SK-N-SH (cell line): ENCODE data around the gene SHISA8. TPM values are rescaled to one million over a fixed set of nuclear protein-coding genes. Genes with fewer than 3 reads are reported as not detected.

Experiments
- CTCF ChIA-PET: fragments of 300-600, 350-600 bp; formaldehyde crosslinking; extraction: SDS; loops from one replicate; lab custom pipeline; 2021; lab: Yijun Ruan, JAX
- POLR2A ChIA-PET: fragments of 350-600 bp; sonication (Branson Sonifier 250); formaldehyde crosslinking; extraction: SDS; loops from one replicate; lab custom pipeline; 2020; ENCODE audit warnings: antibody characterized with exemption, inconsistent platforms; lab: Yijun Ruan, JAX
- DNase-seq: peaks from one replicate; pipeline ENCODE4 v3.0.0; 2012
- H2AFZ ChIP-seq: fragments of 200-600 bp; sonication (generic); 2 replicates; pipeline ENCODE4 v1.8.1; 2016; ENCODE audit warnings: antibody characterized with exemption, mild to moderate bottlenecking, low read depth
- H3F3A ChIP-seq: fragments of 200-600 bp; sonication (generic); replicated peaks from 2 replicates; pipeline ENCODE3; 2016; ENCODE audit warnings: antibody characterized with exemption, mild to moderate bottlenecking; ENCODE audit not compliant: insufficient read depth
- H3K27ac ChIP-seq, 2 experiments: fragments of 200-500 bp in 1 of 2; fragments of 200-600 bp in 1 of 2; sonication (Bioruptor generic) in 1 of 2; sonication (generic), shearing (Covaris generic) in 1 of 2; 2 replicates each; pipeline versions ENCODE4 v1.5.1 to v1.6.1; 2014 to 2016; ENCODE audit warnings: low read depth in 2 of 2, inconsistent platforms in 1 of 2, low read length in 1 of 2, mild to moderate bottlenecking in 1 of 2, mixed read lengths in 1 of 2
- H3K27me3 ChIP-seq: fragments of 200-600 bp; sonication (generic), shearing (Covaris generic); 2 replicates; pipeline ENCODE4 v1.6.1; 2016; ENCODE audit warnings: mixed run types; ENCODE audit not compliant: insufficient read depth
- H3K36me3 ChIP-seq, 2 experiments: fragments of 200-500 bp in 1 of 2; fragments of 200-600 bp in 1 of 2; sonication (Bioruptor generic) in 1 of 2; sonication (generic) in 1 of 2; replicated peaks in 1 of 2; 2 replicates each; pipeline versions ENCODE3 to v1.5.1; 2014 to 2016; ENCODE audit warnings: low read length in 1 of 2, mild to moderate bottlenecking in 1 of 2; ENCODE audit not compliant: insufficient read depth in 2 of 2, control insufficient read depth in 1 of 2
- H3K4me1 ChIP-seq, 2 experiments: fragments of 200-500 bp in 1 of 2; fragments of 200-600 bp in 1 of 2; sonication (Bioruptor generic) in 1 of 2; sonication (generic), shearing (Covaris generic) in 1 of 2; 2 replicates each; pipeline versions ENCODE4 v1.5.1 to v1.6.1; 2014 to 2016; ENCODE audit warnings: low read depth in 1 of 2, low read length in 1 of 2, mixed run types in 1 of 2; ENCODE audit not compliant: insufficient read depth in 2 of 2, control insufficient read depth in 1 of 2
- H3K4me2 ChIP-seq: fragments of 200-600 bp; sonication (generic), shearing (Covaris generic); 2 replicates; pipeline ENCODE4 v1.6.1; 2017; ENCODE audit warnings: mixed run types
- H3K4me3 ChIP-seq, 2 experiments: fragments of 200-500 bp in 1 of 2; fragments of 200-600 bp in 1 of 2; sonication (Bioruptor generic) in 1 of 2; sonication (generic), shearing (Covaris generic) in 1 of 2; 2 replicates each; pipeline versions ENCODE4 v1.5.1 to v1.8.1; 2014 to 2016; ENCODE audit warnings: low read depth in 2 of 2, inconsistent platforms in 1 of 2, low read length in 1 of 2, mild to moderate bottlenecking in 1 of 2, mixed read lengths in 1 of 2, moderate library complexity in 1 of 2
- H3K79me2 ChIP-seq: fragments of 200-600 bp; sonication (generic); 2 replicates; pipeline ENCODE4 v1.8.1; 2017; ENCODE audit warnings: mild to moderate bottlenecking; ENCODE audit not compliant: insufficient read depth
- H3K9ac ChIP-seq: fragments of 200-600 bp; sonication (generic); 2 replicates; pipeline ENCODE4 v1.6.1; 2017; ENCODE audit warnings: mixed run types
- H3K9me2 ChIP-seq: fragments of 200-600 bp; sonication (generic); 2 replicates; pipeline ENCODE4 v1.6.1; 2017; ENCODE audit warnings: mixed run types
- H3K9me3 ChIP-seq: fragments of 200-600 bp; sonication (generic); 2 replicates; pipeline ENCODE4 v1.6.1; 2017; ENCODE audit warnings: mixed run types, mild to moderate bottlenecking, moderate library complexity
- H4K20me1 ChIP-seq: fragments of 200-600 bp; sonication (generic); 2 replicates; pipeline ENCODE4 v1.6.1; 2017; ENCODE audit warnings: mild to moderate bottlenecking, mixed run types; ENCODE audit not compliant: insufficient read depth
- CHD2 ChIP-seq: fragments of 150-350 bp; IDR thresholded peaks from 2 replicates; pipeline ENCODE4 v1.6.1; 2018; ENCODE audit warnings: low read length; ENCODE audit not compliant: partially characterized antibody
- ELF1 ChIP-seq: IDR thresholded peaks from 2 replicates; pipeline ENCODE4 v1.4.0; 2012
- EZH2phosphoT487 ChIP-seq: fragments of 200-600 bp; sonication (generic); IDR thresholded peaks from 2 replicates; pipeline ENCODE4 v1.6.1; 2017; ENCODE audit warnings: low read depth, mixed run types, mild to moderate bottlenecking, antibody characterized with exemption, moderate library complexity, borderline replicate concordance
- FOSL2 ChIP-seq: IDR thresholded peaks from 2 replicates; pipeline ENCODE4 v1.4.0; 2012; ENCODE audit warnings: low read depth, mild to moderate bottlenecking, moderate library complexity, borderline replicate concordance
- FOXJ3 ChIP-seq: sonication (generic); formaldehyde crosslinking; IDR thresholded peaks from 2 replicates; pipeline ENCODE4 v1.5.1; 2020; ENCODE audit warnings: mild to moderate bottlenecking, missing genetic modification reagents
- FOXM1 ChIP-seq: IDR thresholded peaks from 2 replicates; pipeline ENCODE4 v1.4.0; 2012; ENCODE audit warnings: low read depth, mild to moderate bottlenecking
- GABPA ChIP-seq: IDR thresholded peaks from 2 replicates; pipeline ENCODE4 v1.4.0; 2012; ENCODE audit warnings: low read depth, mild to moderate bottlenecking
- MEF2A ChIP-seq: IDR thresholded peaks from 2 replicates; pipeline ENCODE4 v1.4.0; 2012; ENCODE audit warnings: low read depth, borderline replicate concordance
- MXI1 ChIP-seq: IDR thresholded peaks from 2 replicates; pipeline ENCODE4 v1.6.1; 2012; ENCODE audit warnings: mild to moderate bottlenecking, low read depth, low read length, improper control_type of control experiment
- POLR2AphosphoS5 ChIP-seq: IDR thresholded peaks from 2 replicates; pipeline ENCODE4 v1.6.1; 2012; ENCODE audit warnings: low read depth, low read length
- RAD21 ChIP-seq: IDR thresholded peaks from 2 replicates; pipeline ENCODE4 v1.6.1; 2012; ENCODE audit warnings: mild to moderate bottlenecking, low read length
- RXRA ChIP-seq: IDR thresholded peaks from 2 replicates; pipeline ENCODE4 v1.4.0; 2012; ENCODE audit warnings: low read depth, mild to moderate bottlenecking, borderline replicate concordance
- SIN3A ChIP-seq: IDR thresholded peaks from 2 replicates; pipeline ENCODE4 v1.6.1; 2012; ENCODE audit warnings: low read depth, mild to moderate bottlenecking, low read length, moderate library complexity, borderline replicate concordance
- TAF1 ChIP-seq: IDR thresholded peaks from 2 replicates; pipeline ENCODE4 v1.6.1; 2012; ENCODE audit warnings: low read depth, mild to moderate bottlenecking, low read length, moderate library complexity, borderline replicate concordance
- TEAD4 ChIP-seq: IDR thresholded peaks from 2 replicates; pipeline ENCODE4 v1.4.0; 2012; ENCODE audit warnings: mild to moderate bottlenecking, borderline replicate concordance; ENCODE audit not compliant: insufficient read depth
- YY1 ChIP-seq: IDR thresholded peaks from 2 replicates; pipeline ENCODE4 v1.4.0; 2012; ENCODE audit warnings: low read depth, mild to moderate bottlenecking
- WGBS: methylation state at CpG from one replicate; pipeline ENCODE4 v1.1.6; 2017; ENCODE audit warnings: low lambda C conversion rate; 5-methylcytosine and 5-hydroxymethylcytosine counted together
- polyA plus RNA-seq, 3 experiments: library from polyadenylated mRNA; depleted of rRNA; stranded (reverse); fragments of >200 nt; gene quantifications; 2 replicates each; pipeline ENCODE4 v1.2.3, GENCODE V29; 2012
- TF ChIP-seq, protein P1 (sequence below): fragments of 200-600 bp; sonication (generic); IDR thresholded peaks from 2 replicates; pipeline ENCODE4 v1.6.1; 2017; ENCODE audit warnings: antibody characterized with exemption, mild to moderate bottlenecking, moderate library complexity
- TF ChIP-seq, protein P2 (sequence below): fragments of 150-350 bp; IDR thresholded peaks from 2 replicates; pipeline ENCODE4 v1.6.1; 2017; ENCODE audit warnings: antibody characterized with exemption, low read length, low read depth, borderline replicate concordance
- TF ChIP-seq, protein P3 (sequence below): IDR thresholded peaks from 2 replicates; pipeline ENCODE4; 2012
- TF ChIP-seq, protein P4 (sequence below): IDR thresholded peaks from 2 replicates; pipeline ENCODE4 v1.4.0; 2012; ENCODE audit warnings: low read depth

SHISA8 gene
- polyA plus RNA-seq, 1 of the 3 experiments (the other 2 are of a cell fraction), result not detected

DNA sequence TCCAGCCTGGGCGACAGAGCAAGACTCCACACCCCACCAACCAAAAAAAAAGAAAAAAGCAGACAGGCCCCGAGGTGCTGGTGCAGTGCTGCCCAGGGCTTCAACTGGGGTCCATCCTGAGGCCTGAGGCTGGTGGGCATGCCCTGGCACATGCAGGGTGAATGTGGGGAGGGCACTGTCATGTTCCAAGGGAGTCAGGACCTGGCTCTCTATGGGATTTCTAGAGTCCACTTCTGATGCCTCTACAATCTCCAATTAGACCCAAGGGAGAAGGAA lies 22.0 kb upstream of the SHISA8 start:
- Histone ChIP-seq H3K4me2 (no peak overlapping the region), H3K4me1 (peaks cover 0 to 5% of the 10 kb centered on the region in 2 experiments; a peak in 1 of 4 replicates), H3K27me3 (no peaks in the 10 kb centered on the region), H3K9me2 (no peaks in the 10 kb centered on the region), H4K20me1 (no peaks in the 10 kb centered on the region), H3K36me3 (no peaks in the 10 kb centered on the region), H3K27ac (no peak overlapping the region), H3F3A (peaks cover 11% of the 10 kb centered on the region), H3K4me3 (no peak overlapping the region), H3K9me3 (no peaks in the 10 kb centered on the region), H3K79me2 (no peaks in the 10 kb centered on the region), H3K9ac (no peak overlapping the region), H2AFZ (no peak overlapping the region)
- CTCF ChIA-PET, result interaction anchor here (1.3 to 1.6 kb wide), 2 partner anchors 115 to 240 kb away, joined by 6 read pairs; no protein-coding TSS in a partner anchor
- no peak for DNase-seq
- WGBS, result no CpG with 5 or more reads among the region's 2 CpGs
- POLR2A ChIA-PET, result no interaction called here
- TF ChIP-seq FOXJ3, result no peak
- TF ChIP-seq SIN3A, result no peak
- TF ChIP-seq RXRA, result no peak
- no peak for TF ChIP-seq YY1
- no peak for TF ChIP-seq EZH2phosphoT487
- no peak for TF ChIP-seq ELF1
- TF ChIP-seq RAD21, result no peak
- no peak for TF ChIP-seq MEF2A
- no peak for TF ChIP-seq FOXM1

DNA sequence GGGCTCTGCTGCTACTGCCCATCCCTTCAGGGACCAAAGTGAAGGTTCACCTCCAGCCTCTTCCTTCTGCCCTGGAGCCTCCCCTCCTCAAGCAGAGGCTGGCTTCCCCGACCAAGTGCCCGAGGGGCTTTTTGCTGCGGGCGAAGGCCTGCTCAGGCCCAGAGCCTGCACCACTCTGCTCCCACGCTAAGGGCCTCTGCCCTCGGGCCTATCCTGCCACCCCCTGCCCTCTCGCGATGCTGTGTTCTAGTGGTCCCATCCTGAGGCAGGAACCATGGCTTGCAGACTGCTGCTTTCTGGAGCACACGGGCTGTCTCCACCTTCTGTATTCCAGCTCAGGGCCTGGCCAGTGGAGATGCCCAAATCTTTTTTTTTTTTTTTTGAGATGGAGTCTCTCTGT lies 20.6 kb upstream of the SHISA8 start:
- WGBS, result 100% methylated on average over 1 of the region's 9 CpGs
- Histone ChIP-seq H3F3A (peaks cover 1% of the 10 kb centered on the region), H2AFZ (no peak overlapping the region), H3K9ac (no peak overlapping the region), H3K36me3 (no peaks in the 10 kb centered on the region), H3K4me2 (no peak overlapping the region), H4K20me1 (no peaks in the 10 kb centered on the region), H3K9me3 (no peaks in the 10 kb centered on the region), H3K27me3 (no peaks in the 10 kb centered on the region), H3K27ac (no peak overlapping the region), H3K4me3 (no peak overlapping the region), H3K9me2 (no peaks in the 10 kb centered on the region), H3K79me2 (no peaks in the 10 kb centered on the region), H3K4me1 (peaks cover 0 to 5% of the 10 kb centered on the region in 2 experiments; a peak in 1 of 4 replicates)
- CTCF ChIA-PET, result interaction anchor here (1.3 kb wide), 1 partner anchor 114 kb away, joined by 6 read pairs; no protein-coding TSS in a partner anchor
- POLR2A ChIA-PET, result no interaction called here
- no peak for DNase-seq
- TF ChIP-seq MXI1 (no peak), TAF1 (no peak), POLR2AphosphoS5 (no peak), FOXJ3 (no peak), CHD2 (no peak), SIN3A (no peak), TEAD4 (no peak), ELF1 (no peak), FOSL2 (no peak), RXRA (no peak), GABPA (no peak)
- TF ChIP-seq, protein P1, sequence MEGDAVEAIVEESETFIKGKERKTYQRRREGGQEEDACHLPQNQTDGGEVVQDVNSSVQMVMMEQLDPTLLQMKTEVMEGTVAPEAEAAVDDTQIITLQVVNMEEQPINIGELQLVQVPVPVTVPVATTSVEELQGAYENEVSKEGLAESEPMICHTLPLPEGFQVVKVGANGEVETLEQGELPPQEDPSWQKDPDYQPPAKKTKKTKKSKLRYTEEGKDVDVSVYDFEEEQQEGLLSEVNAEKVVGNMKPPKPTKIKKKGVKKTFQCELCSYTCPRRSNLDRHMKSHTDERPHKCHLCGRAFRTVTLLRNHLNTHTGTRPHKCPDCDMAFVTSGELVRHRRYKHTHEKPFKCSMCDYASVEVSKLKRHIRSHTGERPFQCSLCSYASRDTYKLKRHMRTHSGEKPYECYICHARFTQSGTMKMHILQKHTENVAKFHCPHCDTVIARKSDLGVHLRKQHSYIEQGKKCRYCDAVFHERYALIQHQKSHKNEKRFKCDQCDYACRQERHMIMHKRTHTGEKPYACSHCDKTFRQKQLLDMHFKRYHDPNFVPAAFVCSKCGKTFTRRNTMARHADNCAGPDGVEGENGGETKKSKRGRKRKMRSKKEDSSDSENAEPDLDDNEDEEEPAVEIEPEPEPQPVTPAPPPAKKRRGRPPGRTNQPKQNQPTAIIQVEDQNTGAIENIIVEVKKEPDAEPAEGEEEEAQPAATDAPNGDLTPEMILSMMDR, result no peak
- TF ChIP-seq, protein P2, sequence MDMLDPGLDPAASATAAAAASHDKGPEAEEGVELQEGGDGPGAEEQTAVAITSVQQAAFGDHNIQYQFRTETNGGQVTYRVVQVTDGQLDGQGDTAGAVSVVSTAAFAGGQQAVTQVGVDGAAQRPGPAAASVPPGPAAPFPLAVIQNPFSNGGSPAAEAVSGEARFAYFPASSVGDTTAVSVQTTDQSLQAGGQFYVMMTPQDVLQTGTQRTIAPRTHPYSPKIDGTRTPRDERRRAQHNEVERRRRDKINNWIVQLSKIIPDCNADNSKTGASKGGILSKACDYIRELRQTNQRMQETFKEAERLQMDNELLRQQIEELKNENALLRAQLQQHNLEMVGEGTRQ, result no peak
- TF ChIP-seq, protein P3, sequence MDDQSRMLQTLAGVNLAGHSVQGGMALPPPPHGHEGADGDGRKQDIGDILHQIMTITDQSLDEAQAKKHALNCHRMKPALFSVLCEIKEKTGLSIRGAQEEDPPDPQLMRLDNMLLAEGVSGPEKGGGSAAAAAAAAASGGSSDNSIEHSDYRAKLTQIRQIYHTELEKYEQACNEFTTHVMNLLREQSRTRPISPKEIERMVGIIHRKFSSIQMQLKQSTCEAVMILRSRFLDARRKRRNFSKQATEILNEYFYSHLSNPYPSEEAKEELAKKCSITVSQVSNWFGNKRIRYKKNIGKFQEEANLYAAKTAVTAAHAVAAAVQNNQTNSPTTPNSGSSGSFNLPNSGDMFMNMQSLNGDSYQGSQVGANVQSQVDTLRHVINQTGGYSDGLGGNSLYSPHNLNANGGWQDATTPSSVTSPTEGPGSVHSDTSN, result no peak
- TF ChIP-seq, protein P4, sequence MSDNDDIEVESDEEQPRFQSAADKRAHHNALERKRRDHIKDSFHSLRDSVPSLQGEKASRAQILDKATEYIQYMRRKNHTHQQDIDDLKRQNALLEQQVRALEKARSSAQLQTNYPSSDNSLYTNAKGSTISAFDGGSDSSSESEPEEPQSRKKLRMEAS, result no peak
